Hematopoietic multipotent progenitor cell treated with erythropoietin and hydrocortisone succinate and interleukin-3 and kit ligand, for 8 days (in vitro differentiated cells): Measurements from ENCODE around the gene GRK2.
"Not testable (repeated sequence)": the region's sequence is repeated elsewhere in the genome, so short reads cannot be mapped to it uniquely, and the experiment has no call there.

ENCODE experiments used
- DNase-seq: peaks from one replicate; pipeline ENCODE4 v3.0.0-alpha.2; 2015

GRK2 gene

DNA sequence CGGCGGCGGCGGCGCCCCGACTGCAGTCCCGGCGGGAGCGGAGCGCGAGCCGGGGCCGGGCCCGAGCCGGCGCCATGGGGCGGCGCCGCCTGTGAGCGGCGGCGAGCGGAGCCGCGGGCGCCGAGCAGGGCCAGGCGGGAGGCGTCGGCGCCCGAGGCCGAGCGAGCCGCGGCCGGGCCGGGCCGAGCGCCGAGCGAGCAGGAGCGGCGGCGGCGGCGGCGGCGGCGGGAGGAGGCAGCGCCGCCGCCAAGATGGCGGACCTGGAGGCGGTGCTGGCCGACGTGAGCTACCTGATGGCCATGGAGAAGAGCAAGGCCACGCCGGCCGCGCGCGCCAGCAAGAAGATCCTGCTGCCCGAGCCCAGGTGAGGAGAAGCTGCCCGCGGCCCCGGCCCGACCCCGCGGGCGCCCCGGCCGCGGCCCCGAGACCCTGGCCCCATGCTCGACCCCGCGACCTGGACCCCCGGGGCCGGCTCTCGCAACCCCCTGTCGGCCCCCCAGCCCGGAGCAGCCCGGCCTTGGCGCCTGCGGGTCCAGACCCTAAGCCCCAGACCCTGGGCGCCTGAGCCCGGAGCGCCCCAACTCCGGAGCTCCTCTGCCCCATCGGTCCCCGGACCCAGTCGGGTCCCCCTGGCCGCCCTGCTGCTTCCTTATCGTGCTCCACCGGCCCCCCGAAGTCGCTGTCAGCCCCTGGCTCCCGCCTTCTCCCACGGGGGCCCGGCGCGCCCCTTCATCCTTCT is at the start of gene GRK2:
TSS of gene GRK2 (plus strand) at position 25 of the 739 bp plus-strand sequence. CDS start at position 252, 227 bp downstream.
- peak; percentile 58 for DNase-seq

- DNase-seq = no peak
Observed at GRCh38 chr11:67227726-67228125, 38.5 kb upstream of the GRK2 start.

- DNase-seq = no peak
Observed at GRCh38 chr11:67230406-67230805, 35.9 kb upstream of the GRK2 start.

DNA sequence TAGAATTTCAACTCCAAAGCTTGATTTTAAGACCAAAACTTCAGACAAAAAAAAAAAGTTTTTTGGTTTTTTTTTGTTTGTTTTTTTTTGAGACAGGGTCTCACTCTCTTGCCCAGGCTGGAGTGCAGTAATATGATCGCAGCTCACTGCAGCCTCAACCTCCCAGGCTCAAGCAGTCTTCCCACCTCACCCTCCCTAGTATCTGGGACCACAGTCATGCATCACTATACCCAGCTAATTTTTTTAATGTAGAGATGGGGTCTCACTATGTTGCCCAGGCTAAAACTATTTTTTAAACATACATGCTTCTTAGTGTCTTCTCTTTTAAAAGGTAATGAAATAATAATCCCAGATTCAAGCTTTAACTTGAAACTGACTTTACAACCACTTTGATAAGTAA is 35.4 kb upstream of the GRK2 start:
- DNase-seq = no peak

DNA sequence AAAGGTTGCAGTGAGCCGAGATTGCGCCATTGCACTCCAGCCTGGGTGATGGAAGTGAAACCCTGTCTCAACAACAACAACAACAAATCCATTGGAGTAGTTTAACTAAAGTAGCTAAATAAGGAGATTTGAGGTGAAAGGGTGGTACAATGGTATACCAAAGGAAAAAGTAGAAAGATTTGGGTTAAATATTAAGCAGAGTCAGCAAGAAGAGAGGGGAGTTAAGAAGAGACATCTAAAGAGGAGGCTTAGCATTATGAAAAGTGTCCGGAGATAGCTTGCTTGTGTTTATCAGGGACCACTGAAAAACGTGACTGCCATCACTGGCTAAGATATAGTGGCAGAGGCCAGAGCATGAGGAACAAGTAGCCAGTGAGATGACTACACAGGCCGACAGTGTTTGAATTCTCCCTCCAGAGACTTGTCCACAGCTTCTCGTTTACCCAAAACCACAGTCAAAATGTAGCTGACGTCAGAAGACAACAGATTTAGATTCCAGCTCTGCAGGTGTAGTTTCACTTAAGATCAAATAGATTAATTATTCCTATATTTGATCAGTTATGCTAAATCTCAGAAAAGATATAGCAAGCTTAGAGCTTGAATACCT is 32.6 kb upstream of the GRK2 start:
- DNase-seq = no peak

- not testable (repeated sequence) for DNase-seq
Observed at GRCh38 chr11:67234571-67234970, 31.7 kb upstream of the GRK2 start.

DNA sequence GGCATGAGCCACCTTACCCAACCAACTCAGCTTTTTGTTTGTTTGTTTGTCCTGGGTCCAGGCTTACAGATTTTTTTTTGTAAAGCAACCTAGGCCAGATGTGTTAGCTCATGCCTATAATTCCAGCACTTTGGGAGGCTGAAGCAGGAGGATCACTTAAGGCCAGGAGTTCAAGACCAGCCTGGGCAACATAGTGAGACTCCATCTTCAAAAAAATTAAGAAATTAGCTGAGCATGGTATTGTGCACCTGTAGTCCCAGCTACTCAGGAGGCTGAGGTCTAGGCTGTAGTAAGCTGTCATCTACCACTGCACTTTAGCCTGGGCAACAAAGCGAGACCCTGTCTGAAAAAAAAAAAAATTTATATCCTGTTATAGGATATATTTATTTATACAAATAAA is 28.7 kb upstream of the GRK2 start:
- DNase-seq = no peak

DNA sequence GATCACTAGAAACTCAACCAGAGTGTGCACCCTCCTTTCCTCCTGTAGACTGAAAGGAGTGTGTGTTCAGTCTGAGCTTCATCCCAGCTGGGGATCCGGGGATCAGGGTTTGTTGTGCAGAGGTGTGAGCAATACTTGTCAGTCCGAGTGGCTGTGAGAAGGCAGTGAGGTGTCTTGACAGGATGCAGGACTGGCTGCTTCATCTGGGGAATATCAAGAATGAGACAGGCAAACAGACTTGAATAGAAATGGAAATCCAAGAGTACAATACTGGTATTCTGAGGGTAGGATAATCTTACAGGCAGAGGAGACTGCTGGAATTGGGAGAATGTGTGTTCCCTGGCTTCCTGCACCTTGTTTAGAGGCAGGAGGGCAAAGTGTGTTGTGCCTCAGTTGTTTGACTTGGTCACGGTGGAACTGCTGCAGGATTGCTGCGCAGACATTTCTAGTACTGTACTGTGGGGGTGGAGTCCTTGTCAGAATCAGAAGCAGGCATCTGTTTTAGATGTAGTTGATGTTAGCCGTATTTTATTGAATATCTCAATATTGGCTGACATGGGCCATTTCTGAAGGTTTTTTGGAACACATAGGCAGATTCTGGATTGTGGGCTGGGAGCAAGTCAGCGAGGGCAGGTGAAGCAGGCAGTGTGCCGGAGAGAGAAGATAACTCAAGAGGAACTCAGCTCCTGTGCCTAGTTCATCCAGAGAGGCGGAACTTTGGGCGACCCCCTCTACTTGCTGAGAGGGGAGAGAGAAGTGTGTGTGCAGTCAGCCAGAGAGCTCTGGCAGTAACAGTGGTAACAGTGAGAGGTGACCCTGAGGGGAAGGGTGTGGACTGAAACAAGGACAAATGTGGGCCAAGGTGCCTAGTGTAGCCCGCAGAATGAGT is 27.1 kb upstream of the GRK2 start:
- no peak for DNase-seq

GRCh38 chr11:67239783-67240575 is 26.3 kb upstream of the GRK2 start:
- DNase-seq = peak; percentile 98

DNA sequence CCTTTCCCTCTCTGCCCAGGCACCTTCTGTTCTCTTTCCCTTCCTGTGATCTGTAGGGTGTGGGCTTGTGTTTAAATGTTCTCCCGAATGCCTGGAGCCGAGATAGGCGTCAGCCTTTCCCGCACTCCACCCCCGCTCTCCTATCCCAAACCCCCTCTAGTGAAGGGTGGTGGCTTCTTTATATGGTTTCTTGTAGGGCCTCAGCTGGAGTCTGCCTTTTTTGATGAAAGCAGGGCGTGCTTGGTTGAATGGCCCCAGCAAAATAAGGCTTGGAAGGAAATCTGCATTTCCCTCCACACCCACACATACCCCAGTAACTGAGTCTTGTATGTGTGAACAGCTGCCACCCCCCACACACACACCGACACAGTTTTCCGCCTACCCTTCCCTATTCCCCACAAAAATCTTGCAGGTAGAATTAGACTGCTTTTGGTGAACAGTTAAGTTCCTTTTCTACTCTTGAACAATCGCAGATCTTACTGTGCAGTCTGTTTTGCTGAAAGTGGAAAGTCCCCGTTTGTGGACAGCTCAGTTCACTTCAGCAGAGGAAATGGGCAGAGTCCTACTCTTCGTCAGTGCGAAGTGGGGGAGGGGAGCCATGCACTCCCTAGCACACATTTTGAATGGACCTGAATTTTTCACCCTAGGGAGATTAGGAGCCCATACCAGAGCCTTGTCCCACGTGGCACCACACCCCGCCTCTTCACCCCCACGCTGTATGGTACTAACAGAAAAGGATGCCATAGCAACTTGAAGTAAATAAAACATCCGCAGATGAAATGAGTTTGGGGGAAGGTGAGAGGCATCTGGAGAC is 25.5 kb upstream of the GRK2 start:
- peak; percentile 79 for DNase-seq

DNA sequence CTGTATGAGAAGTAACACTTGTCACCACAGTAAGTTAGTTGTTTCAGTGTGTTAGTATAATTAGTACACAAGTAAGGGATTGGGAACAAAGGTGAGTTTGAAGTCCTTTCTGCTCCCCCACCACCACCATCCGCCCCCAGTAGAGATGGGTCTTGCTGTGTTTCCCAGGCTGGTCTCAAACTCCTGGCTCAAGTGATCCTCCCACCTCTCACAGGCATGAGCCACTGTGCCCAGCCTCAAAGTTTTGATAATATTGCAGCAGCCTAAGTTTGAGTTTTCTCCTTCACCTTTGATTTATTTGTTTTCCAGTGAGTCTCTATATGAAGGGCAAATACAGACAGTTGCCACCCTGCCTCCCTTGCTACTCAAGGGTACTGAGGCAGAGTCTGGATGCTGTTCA is 23.7 kb upstream of the GRK2 start:
- DNase-seq = no peak

DNA sequence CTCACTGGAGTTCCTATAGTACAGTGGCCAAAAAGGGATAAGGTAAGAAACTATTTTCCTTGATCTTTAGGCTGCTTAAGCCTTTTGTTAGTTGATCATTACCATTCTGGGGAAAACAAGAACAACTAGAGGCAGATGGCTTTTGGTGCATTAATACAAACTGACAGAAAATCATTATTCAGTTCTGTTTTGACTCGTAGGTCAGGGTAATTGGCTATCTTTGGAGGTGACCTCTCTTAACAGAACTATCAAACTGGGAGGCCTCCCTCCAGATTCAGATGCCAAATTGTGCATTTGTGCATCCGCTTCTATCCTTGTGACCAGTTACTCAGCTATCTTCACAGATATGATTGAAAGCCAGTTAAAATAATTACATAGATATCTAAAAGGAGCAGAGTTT is 23.2 kb upstream of the GRK2 start:
- no peak for DNase-seq

DNA sequence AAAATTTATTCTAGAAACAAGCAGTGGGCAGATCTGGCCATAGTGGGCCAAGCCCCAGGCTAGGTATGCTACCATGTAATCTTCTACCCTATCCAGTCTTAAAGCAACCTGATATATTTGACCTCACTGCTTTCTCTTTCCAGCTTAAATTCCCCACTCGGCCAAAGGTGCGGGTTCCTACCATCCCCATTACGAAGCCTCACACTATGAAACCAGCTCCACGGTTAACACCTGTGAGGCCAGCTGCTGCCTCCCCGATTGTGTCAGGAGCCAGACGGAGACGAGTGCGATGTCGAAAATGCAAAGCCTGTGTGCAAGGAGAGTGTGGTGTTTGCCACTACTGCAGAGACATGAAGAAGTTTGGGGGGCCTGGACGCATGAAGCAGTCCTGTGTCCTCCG is 21.2 kb upstream of the GRK2 start:
- no peak for DNase-seq

DNA sequence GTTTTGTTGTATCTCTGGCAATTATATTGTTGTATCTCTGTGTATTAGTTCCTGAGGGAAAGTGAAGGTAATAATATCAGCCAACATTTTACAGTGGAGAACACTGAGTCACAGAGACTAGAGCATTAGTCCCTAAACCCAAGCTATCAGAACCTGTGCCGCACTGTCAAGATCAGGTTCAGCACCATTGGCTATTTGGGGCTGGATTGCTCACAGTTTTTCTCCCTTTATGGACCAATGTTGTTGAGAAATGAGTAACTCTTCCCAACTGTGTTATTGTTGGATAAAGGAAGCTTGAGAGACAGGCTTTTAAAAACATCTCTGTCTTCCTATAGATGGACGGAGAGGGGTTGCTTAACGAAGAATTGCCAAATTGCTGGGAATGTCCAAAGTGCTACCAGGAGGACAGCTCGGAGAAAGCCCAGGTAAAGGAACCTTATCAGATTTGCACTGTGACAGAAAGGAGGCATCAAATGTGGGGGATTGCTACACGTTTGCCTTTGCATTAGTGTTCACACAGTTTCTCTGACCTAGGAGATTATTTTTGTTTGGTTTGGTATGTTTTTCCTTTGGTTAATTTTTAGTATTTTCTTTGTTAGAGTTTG is 18.2 kb upstream of the GRK2 start:
- DNase-seq = no peak

DNA sequence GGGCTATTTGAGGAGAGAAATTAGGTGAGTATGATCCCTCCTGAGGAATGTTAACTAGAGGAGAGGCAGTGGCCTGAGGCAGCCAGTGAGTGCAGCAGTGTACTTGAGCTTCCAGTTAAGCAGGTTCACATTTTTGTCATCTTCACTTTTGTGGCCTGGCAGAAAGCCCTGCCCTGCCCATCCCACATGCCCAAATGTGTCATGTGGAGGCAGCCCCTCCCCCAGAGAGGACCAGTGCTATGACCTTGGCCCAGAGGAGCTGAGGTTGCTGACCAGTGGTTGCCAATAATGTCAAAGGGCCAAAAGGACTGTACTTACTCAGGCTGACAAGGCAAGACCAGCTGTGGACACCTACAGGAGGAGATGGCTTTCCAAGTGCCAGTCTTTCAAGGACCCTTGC is 17.6 kb upstream of the GRK2 start:
- no peak for DNase-seq

DNA sequence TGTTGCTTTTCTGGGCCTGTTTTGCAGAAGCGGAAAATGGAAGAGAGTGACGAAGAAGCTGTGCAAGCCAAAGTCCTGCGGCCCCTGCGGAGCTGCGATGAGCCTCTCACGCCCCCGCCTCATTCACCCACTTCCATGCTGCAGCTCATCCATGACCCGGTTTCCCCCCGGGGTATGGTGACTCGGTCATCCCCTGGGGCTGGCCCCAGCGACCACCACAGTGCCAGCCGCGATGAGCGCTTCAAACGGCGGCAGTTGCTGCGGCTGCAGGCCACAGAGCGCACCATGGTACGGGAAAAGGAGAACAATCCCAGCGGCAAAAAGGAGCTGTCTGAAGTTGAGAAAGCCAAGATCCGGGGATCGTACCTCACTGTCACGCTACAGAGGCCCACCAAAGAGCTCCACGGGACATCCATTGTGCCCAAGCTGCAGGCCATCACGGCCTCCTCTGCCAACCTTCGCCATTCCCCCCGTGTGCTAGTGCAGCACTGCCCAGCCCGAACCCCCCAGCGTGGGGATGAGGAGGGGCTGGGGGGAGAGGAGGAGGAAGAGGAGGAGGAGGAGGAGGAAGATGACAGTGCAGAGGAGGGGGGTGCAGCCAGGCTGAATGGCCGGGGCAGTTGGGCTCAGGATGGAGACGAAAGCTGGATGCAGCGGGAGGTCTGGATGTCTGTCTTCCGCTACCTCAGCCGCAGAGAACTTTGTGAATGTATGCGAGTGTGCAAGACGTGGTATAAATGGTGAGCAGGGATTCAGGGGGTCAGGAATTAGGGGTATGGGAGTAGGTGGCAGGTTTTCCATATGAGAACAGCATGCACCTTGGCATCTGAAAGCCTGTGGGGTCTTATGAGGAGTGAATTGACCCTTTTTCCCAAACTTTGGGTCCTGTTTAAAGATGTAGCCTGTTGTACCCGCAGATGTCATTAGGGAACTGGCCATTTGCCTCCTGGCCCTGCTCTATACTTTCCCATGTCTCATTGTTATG is 15.9 kb upstream of the GRK2 start:
- DNase-seq = no peak

- DNase-seq = no peak
Observed at GRCh38 chr11:67251841-67252240, 14.4 kb upstream of the GRK2 start.

- peak; percentile 81 for DNase-seq
Observed at GRCh38 chr11:67252831-67253239, 13.4 kb upstream of the GRK2 start.

GRCh38 chr11:67253872-67254624 is 12.2 kb upstream of the GRK2 start:
- DNase-seq = peak; percentile 93
